Glutamatergic neuron (in vitro differentiated cells): Measurements from ENCODE around the gene TWF2. TPM values are rescaled to one million over a fixed set of nuclear protein-coding genes. Genes with fewer than 3 reads are reported as not detected.

Experiments
- DNase-seq: peaks from one replicate; pipeline ENCODE4 v3.0.0; 2022
- H3K27ac Mint-ChIP-seq: one replicate; pipeline ENCODE4 v1.8.0; 2020; ENCODE audit warnings: mild to moderate bottlenecking, mixed read lengths, inconsistent platforms; ENCODE audit not compliant: unreplicated experiment
- H3K27me3 Mint-ChIP-seq: one replicate; pipeline ENCODE4 v1.8.0; 2020; ENCODE audit warnings: mild to moderate bottlenecking, moderate library complexity, mixed read lengths, inconsistent platforms; ENCODE audit not compliant: unreplicated experiment
- H3K36me3 Mint-ChIP-seq: one replicate; pipeline ENCODE4 v1.8.0; 2020; ENCODE audit warnings: mild to moderate bottlenecking, mixed read lengths, inconsistent platforms; ENCODE audit not compliant: unreplicated experiment
- H3K4me1 Mint-ChIP-seq: one replicate; pipeline ENCODE4 v1.8.0; 2020; ENCODE audit warnings: mild to moderate bottlenecking, low read depth, mixed read lengths, inconsistent platforms; ENCODE audit not compliant: unreplicated experiment
- H3K4me3 Mint-ChIP-seq: one replicate; pipeline ENCODE4 v1.8.0; 2020; ENCODE audit warnings: mild to moderate bottlenecking, mixed read lengths, inconsistent platforms; ENCODE audit not compliant: unreplicated experiment
- H3K9me3 Mint-ChIP-seq: one replicate; pipeline ENCODE4 v1.8.0; 2020; ENCODE audit warnings: mild to moderate bottlenecking, moderate library complexity, mixed read lengths, inconsistent platforms; ENCODE audit not compliant: unreplicated experiment
- CTCF ChIP-seq: fragments of 200-600 bp; sonication (generic); IDR thresholded peaks from one replicate; pipeline ENCODE4 v1.5.0; 2021; ENCODE audit not compliant: partially characterized antibody, unreplicated experiment
- total RNA-seq: library from RNA; stranded (reverse); fragmentation: NEBNext Ultra II Directional; extraction: Animal tissue kit (Norgen Biotek cat#: 25700); gene quantifications from one replicate; pipeline ENCODE4 v1.2.1, GENCODE V29; 2021; ENCODE audit not compliant: unreplicated experiment

Gene TWF2
- total RNA-seq, 1 donor from 2014 or later = 45.5 TPM

- H3K27ac Mint-ChIP-seq = no peak overlapping the region
- H3K4me3 Mint-ChIP-seq = no peak overlapping the region
- peaks cover 10% of the 10 kb centered on the region for H3K27me3 Mint-ChIP-seq
- no peaks in the 10 kb centered on the region for H3K36me3 Mint-ChIP-seq
- no peak for DNase-seq
- H3K9me3 Mint-ChIP-seq = peaks cover 9% of the 10 kb centered on the region
- TF ChIP-seq CTCF = no peak
- H3K4me1 Mint-ChIP-seq = no peaks in the 10 kb centered on the region
Observed at GRCh38 chr3:52247409-52248164, 8.6 kb upstream of the TWF2 start.

GRCh38 chr3:52246728-52247408 lies 7.9 kb upstream of the TWF2 start:
- DNase-seq = no peak
- no peak overlapping the region for H3K27ac Mint-ChIP-seq
- H3K4me1 Mint-ChIP-seq = no peaks in the 10 kb centered on the region
- no peaks in the 10 kb centered on the region for H3K36me3 Mint-ChIP-seq
- H3K27me3 Mint-ChIP-seq = peaks cover 9% of the 10 kb centered on the region
- H3K4me3 Mint-ChIP-seq = peak overlapping the region; percentile 61
- no peak for TF ChIP-seq CTCF
- peaks cover 9% of the 10 kb centered on the region for H3K9me3 Mint-ChIP-seq

GRCh38 chr3:52246264-52246620 lies 7.3 kb upstream of the TWF2 start:
- H3K27ac Mint-ChIP-seq = no peak overlapping the region
- H3K27me3 Mint-ChIP-seq = peaks cover 9% of the 10 kb centered on the region

GRCh38 chr3:52245322-52246263 lies 6.6 kb upstream of the TWF2 start, which contains the start of gene PPM1M:
Gene PPM1M, plus strand, starts transcription at chr3:52245759. Its CDS starts 66 bp downstream, at chr3:52245825.
- H3K9me3 Mint-ChIP-seq = peaks cover 10% of the 10 kb centered on the region
- H3K27ac Mint-ChIP-seq = no peak within 1 kb of the TSS
- peaks cover 12% of the 10 kb centered on the region for H3K27me3 Mint-ChIP-seq
- TF ChIP-seq CTCF = no peak
- peak within 1 kb of the TSS; percentile 61 for H3K4me3 Mint-ChIP-seq
- H3K36me3 Mint-ChIP-seq = no peaks in the 10 kb centered on the region
- DNase-seq = no peak
- H3K4me1 Mint-ChIP-seq = peaks cover 5% of the 10 kb centered on the region

More at GRCh38 chr3:52246264-52246620, 7.3 kb upstream of the TWF2 start:
- Mint-ChIP-seq H3K9me3 (peaks cover 9% of the 10 kb centered on the region), H3K4me3 (peak overlapping the region; percentile 61), H3K36me3 (no peaks in the 10 kb centered on the region), H3K4me1 (no peaks in the 10 kb centered on the region)
- DNase-seq = no peak
- no peak for TF ChIP-seq CTCF
